GM18526 (cell line): Measurements from ENCODE around the gene PAX5.

ENCODE experiments used
- POLR2A ChIP-seq: IDR thresholded peaks from 3 replicates; pipeline ENCODE4 v1.6.1; 2011; ENCODE audit not compliant: insufficient read length; ENCODE audit errors: extremely low read depth

PAX5 gene

DNA sequence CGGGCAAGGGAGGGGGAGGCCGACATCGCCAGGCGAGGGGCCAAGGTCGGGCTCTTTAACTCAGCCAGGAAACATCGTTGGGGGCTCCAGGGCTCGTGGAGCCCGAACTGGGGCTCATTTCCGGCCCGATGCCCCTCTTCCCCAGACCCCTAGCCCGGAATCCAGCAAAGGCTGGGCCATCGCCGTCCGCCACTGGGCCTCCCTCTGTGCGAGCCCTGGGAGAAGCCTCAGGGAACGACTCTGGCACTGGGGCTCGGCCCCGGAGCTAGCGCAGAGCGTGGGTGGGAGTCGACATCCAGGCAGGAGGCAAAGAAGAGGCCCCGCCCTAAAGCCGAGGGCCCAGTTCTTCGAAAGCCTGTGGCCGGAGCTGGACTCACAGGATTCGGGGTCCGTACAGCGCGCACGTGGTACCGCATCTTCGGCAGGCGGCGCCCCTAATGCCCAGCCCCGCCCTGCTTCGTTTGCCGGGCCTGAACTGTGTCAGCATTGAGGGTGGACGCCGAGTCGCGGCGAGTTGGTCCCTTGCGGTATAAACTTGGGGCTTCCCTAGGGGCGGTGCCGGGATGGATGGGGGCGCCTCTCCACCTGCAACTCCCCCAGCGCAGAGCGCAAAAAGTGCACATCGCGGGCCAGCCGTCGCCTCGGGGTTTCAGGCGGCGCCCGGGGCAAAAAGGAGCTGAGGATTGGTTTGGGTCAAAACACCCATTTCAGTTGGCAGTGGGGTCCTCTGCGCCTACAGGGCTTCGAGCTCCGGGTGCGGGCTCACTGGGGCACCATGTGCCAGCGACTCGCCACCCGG lies 3.6 kb upstream of the PAX5 start:
- TF ChIP-seq POLR2A = peak; percentile 61

DNA sequence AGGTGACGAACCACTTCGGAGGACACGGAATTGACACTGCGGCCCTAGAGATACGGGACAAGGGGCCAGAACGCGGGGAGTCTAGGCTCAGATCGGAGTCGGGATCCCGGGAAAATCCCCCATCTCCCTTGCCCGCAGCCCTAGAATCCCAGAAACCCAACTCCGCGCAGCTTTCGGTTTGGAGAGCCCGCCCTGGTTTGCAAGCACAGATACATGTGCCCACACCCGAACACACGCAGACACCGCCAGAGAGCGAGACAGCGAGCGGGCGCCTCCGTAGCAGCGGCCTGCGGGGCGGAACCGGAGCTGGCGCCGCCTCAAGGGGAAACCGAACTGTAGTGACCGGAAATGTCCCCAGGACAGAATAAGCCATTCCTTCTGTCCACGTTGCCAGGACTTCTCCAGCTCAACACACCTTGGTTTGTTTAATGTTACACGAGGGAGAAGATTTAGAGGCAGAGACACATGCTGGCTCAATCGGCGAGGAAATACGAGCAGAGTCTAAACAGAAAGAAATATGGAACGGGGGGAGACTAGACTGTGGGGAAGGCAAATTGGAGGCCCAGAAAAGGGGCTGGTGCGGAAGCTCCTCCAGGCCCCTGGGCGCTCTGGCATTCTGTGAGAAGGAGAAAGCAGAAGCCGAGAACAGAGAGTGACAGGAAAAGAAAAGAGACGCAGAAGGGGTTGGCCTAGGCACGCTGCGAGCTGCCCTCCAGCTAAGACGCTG lies 2.9 kb upstream of the PAX5 start:
- TF ChIP-seq POLR2A = peak; percentile 56

- peak; percentile 43 for TF ChIP-seq POLR2A
These were observed 2.3 kb upstream of the PAX5 start for GRCh38 chr9:37036371-37036775.

DNA sequence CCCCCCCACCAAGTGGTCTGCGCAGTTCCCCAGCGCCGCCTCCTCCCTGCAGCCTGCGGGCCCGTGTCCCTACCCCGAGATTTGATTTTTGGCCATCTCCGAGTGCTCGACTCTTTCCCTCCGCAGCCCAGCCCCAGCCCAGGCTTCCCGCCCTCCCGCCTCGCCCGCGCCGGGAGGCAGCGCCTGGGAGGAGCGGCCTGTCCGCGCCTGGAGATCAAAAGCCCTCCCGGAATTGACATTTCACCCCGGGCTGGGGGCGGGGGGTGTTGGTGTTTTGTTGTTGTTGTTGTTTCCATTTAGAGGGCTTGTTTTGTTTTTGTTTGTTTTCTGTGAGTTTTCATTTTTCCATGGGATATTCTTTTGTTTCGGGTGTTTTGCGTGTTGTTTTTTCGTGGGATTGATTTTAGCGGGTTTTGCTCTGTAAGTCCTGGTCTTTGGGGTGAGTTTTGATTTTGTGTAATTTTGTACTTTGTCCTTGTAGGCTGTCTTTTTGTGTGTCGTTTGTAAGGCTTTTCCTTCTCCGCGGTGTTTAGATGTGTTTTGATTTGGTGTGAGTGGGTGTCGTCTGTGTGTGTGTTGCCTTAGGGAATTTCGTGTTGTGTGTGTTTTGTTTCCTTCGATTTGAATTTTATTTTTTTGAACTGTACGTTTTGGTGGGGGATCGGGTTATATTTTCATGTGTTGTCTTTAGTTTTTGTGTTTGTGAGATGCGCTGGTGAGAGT lies 1.7 kb upstream of the PAX5 start:
- TF ChIP-seq POLR2A = no peak

DNA sequence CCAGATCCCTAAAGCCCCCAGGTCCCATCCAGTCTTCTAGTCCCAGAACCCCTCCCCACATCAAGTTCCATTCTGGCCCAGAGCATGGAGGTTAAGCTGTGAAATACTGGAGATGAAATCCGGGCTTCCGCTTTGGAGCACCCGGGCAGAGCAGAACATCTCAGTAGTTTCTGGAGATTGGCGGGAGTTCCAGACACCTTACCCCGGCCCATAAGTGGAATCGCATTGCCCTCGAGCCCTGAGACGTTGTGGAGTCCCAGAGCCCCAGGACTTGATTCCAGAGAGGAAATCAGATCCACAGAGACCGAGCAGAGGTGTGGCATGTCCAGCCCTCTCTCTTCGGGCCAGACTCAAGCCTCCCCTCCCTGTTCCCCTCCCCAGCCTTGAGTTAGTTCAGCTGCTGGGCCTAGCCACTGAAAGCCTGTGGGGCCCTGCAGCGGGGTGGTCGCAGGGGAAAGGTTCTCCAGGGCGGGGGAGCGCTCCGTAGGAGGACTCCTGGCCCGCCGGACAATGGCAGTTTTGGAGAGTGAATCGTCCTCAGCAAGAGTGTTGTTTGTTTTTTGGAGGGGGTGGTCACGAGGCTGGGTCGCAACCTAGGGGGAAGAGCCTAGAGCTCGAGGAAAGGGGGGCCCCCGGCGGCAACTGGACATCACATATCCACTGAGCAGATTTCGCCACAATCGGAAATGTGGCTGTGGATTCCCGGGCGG lies 1.0 kb upstream of the PAX5 start:
- TF ChIP-seq POLR2A = peak; percentile 12

- peak; percentile 90 for TF ChIP-seq POLR2A
These were observed 353 bp upstream of the PAX5 start for GRCh38 chr9:37034305-37034937.

- peak; percentile 32 for TF ChIP-seq POLR2A
These were observed 927 bp downstream of the PAX5 start for GRCh38 chr9:37033141-37033540.

DNA sequence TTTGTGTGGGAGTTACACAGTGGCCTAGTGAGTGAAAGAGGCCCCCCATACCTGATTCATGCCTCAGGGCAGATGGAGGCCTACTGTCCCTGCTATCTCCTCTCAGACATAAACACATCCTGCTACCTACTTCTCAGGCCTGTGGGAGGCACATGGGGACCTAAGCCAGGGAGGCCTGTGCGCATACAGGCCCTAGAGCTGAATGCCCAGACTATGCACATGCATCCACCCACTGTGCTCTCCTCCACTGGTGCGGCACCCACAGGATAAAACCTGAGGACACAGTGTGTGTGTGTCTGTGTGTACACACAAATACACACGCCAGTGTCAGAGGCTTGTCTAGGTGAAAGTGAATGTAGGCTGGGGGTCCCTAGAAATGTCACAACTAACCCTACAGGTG lies 1.4 kb downstream of the PAX5 start:
- peak; percentile 31 for TF ChIP-seq POLR2A

DNA sequence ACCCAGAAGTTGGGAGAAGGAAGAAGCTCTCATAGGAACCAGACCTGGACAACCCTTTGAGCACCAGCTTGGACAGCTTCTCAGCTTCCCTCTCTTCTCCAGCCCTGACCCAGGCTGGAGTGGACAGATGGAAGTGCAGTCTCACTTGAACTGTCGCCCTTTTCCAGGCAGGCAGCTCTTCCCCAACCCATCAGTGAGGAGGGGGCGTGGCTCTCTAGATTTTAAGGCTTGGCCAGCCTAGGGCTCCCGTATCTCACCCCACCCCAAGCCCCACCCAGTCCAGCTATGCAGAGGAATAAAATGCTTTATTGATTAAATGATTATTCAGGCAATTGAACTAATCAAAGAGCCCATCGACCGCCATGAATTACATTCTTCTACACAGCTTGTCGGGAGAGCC lies 2.2 kb downstream of the PAX5 start:
- no peak for TF ChIP-seq POLR2A

DNA sequence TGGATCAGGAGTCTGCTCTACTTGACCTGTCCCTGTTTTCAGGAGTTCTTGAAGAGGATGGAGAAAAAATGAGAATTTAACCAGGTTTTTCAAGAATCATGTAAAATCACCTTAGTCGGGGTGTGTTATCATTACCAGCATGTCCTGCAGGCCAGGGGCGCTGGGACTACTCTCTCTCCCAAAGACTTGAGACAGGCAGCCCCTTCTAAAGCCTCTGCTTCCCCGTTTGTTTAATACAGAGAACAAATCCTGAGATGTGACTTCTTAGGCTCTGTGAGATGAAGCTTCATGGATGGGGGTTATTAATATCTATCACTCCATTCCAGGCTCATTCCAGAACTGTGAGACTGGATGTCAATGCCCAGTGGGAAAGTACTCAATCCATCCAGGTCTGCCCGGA lies 3.0 kb downstream of the PAX5 start:
- TF ChIP-seq POLR2A = no peak

DNA sequence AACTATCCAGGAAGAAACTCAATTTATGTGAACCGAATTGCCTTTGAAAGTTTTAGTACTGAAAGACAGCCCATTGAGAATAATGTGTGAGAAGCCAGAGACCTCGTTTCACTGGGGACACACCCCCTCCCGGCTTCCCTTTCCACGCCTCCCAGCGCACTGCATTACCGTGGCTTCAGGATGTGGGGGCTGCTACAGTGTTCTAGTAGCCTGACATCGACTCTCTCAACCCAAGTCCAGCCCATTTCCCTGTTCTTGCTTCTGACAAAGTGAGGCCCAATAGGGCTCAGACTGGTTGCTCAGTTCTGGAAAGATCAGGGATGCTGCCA lies 3.5 kb downstream of the PAX5 start:
- TF ChIP-seq POLR2A = no peak

DNA sequence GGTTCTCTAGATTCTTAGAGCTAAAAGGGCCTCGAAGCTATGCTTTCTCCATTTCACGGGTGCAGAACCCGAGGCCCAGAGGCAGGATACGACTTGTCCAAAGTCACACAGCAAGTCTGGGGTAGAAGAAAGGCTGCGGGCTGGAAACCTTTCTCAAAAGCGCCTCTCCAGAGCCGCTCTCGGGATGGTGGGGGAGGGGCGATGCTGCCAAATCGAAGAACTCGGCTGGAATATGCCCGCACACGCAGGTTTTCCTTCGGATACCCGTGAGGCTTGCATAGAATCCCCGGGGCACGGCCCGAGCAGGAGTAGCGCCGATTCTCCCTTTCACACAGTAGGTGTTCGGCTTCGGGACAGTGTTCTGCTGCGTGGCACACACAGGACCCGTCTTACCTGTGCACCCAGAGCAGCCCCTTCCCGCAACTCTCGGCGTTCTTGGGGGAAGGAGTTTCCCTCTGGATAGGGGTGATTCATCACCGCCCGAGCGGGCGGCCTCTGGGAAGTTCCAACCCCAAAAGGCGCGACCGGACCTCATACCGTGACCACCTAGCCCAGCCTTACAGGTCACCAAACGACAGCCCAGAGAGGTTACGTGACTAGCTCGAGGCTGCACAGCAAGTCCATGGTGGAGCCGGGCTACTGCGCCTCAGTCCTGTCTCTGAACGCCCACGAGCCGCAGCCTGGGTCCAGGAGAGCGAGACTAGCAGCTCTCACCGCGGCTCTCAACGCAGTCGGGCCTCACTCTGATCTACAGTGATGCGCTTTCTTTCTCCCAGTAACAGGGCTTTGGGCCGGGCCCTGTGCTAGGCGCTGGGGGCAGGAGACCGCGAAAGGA lies 4.1 kb downstream of the PAX5 start:
- peak; percentile 28 for TF ChIP-seq POLR2A

- TF ChIP-seq POLR2A = peak; percentile 30
These were observed 4.7 kb downstream of the PAX5 start for GRCh38 chr9:37029304-37029775.
